ENCODE results near the gene MAD1L1. TPM values are rescaled to one million over a fixed set of nuclear protein-coding genes. Genes with fewer than 3 reads are reported as not detected.
A peak's percentile ranks its signal among the peaks of the same experiment; 100 is the strongest.

The MAD1L1 gene
- total and polyA plus RNA-seq, 3 donors from 2014 or later, result 63.1 to 149 (median 94.6) TPM

DNA sequence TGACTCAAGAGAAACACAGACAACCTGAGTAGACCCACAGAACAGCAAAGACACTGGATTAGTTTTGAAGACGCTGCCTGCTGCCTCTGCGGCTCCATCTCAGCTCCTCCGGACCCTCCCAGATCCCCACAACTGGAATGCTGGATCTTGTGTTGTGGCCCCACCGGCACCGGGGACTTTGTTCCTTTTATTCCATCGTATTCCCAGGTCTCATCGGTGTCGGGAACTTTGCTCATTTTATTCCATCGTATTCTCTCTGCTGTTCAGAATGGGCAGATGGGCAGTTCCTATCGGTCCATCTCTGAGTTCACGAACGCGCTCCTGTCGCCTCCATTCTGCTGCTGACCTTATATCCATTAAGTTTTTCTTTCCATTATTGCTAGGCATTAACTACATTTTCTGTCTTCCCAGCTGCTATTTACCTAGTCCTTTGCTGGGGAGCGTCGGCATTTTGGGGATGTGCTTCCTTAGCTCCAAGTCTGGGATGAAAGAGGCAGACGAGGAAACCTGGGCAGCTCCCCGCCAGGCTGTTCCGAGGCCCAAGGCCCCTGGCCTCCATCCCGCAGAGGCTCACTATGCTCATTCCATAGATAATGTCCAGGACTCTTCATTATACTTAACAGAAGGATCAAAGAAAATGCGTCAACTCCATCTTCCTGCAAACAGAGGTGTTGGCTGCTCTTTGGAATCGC lies 192.4 kb downstream of the MAD1L1 start:
- intact Hi-C loops (cut with DNase I; ENCODE audit: low total_unique reads), result no loop called here
- Histone ChIP-seq H3K36me3 (ENCODE audit: low read depth, missing control alignments) (no peaks in the 10 kb centered on the region), H3K27me3 (no peaks in the 10 kb centered on the region), H3K27ac (no peak overlapping the region), H3K4me3 (no peak overlapping the region), H3K4me1 (peaks cover 8% of the 10 kb centered on the region), H3K9me3 (no peaks in the 10 kb centered on the region)
- 95 to 96% methylated on average over 22 of the region's 22 CpGs for WGBS, 2 donors
- TF ChIP-seq, protein P1, sequence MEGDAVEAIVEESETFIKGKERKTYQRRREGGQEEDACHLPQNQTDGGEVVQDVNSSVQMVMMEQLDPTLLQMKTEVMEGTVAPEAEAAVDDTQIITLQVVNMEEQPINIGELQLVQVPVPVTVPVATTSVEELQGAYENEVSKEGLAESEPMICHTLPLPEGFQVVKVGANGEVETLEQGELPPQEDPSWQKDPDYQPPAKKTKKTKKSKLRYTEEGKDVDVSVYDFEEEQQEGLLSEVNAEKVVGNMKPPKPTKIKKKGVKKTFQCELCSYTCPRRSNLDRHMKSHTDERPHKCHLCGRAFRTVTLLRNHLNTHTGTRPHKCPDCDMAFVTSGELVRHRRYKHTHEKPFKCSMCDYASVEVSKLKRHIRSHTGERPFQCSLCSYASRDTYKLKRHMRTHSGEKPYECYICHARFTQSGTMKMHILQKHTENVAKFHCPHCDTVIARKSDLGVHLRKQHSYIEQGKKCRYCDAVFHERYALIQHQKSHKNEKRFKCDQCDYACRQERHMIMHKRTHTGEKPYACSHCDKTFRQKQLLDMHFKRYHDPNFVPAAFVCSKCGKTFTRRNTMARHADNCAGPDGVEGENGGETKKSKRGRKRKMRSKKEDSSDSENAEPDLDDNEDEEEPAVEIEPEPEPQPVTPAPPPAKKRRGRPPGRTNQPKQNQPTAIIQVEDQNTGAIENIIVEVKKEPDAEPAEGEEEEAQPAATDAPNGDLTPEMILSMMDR (IDR thresholded peaks at IDR 0.05), result no peak
- TF ChIP-seq POLR2A (IDR thresholded peaks at IDR 0.05), result no peak
- DNase-seq, result no peak

GRCh38 chr7:2038931-2039728 lies 193.6 kb downstream of the MAD1L1 start:
- no peak for TF ChIP-seq POLR2A (IDR thresholded peaks at IDR 0.05)
- TF ChIP-seq, protein P1 (IDR thresholded peaks at IDR 0.05), result no peak
- intact Hi-C loops (cut with DNase I; ENCODE audit: low total_unique reads), result no loop called here
- WGBS, 2 donors, result 70 to 73% methylated on average over 23 of the region's 23 CpGs
- Histone ChIP-seq H3K9me3 (no peaks in the 10 kb centered on the region), H3K27me3 (no peaks in the 10 kb centered on the region), H3K4me1 (peaks cover 15% of the 10 kb centered on the region), H3K27ac (no peak overlapping the region), H3K4me3 (no peak overlapping the region), H3K36me3 (ENCODE audit: low read depth, missing control alignments) (no peaks in the 10 kb centered on the region)
- DNase-seq, result no peak

GRCh38 chr7:2037808-2038522 lies 194.8 kb downstream of the MAD1L1 start:
- Histone ChIP-seq H3K27me3 (no peaks in the 10 kb centered on the region), H3K9me3 (no peaks in the 10 kb centered on the region), H3K36me3 (ENCODE audit: low read depth, missing control alignments) (no peaks in the 10 kb centered on the region), H3K27ac (no peak overlapping the region), H3K4me1 (peaks cover 15% of the 10 kb centered on the region), H3K4me3 (no peak overlapping the region)
- peak; percentile 69 for DNase-seq
- intact Hi-C loops (cut with DNase I; ENCODE audit: low total_unique reads), result no loop called here
- WGBS, 2 donors, result 34 to 44% methylated on average over 12 to 13 of the region's 13 CpGs
- TF ChIP-seq, protein P1 (IDR thresholded peaks at IDR 0.05), result no peak
- TF ChIP-seq POLR2A (IDR thresholded peaks at IDR 0.05), result no peak

DNA sequence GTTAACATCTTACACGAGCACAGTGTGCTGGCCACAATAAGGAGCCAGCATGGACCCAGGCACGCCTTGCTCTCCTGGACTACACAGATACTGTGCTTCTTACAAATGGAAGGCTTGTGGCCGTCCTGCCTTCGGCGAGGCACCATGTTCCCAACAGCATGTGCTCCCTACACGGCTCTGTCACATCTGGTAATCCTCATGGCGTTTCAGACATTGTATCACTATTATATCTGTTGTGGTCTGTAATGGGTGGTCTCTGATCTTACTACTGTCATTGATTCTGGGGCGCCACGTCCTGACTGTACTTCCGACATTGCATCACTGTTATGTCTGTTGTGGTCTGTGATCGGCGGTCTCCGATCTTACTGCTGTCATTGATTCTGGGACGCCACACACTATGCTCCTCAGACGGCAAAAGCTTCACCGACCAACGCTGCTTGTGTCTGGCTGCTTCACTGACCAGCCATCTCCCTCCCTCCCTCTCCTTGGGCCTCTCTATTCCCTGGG lies 195.4 kb downstream of the MAD1L1 start:
- Histone ChIP-seq H3K36me3 (ENCODE audit: low read depth, missing control alignments) (no peaks in the 10 kb centered on the region), H3K4me3 (no peak overlapping the region), H3K27ac (no peak overlapping the region), H3K4me1 (peaks cover 15% of the 10 kb centered on the region), H3K9me3 (no peaks in the 10 kb centered on the region), H3K27me3 (no peaks in the 10 kb centered on the region)
- intact Hi-C loops (cut with DNase I; ENCODE audit: low total_unique reads), result no loop called here
- TF ChIP-seq, protein P1 (IDR thresholded peaks at IDR 0.05), result no peak
- TF ChIP-seq POLR2A (IDR thresholded peaks at IDR 0.05), result no peak
- WGBS, 2 donors, result 61 to 62% methylated on average over 17 of the region's 17 CpGs
- no peak for DNase-seq
